Neutrophil (primary cell): ENCODE data around the gene HOXA2.

Experiments
- H3K27ac ChIP-seq: fragments of 200-600 bp; sonication (generic); 2 replicates; pipeline ENCODE4 v1.5.1; 2016; ENCODE audit warnings: mild to moderate bottlenecking, moderate library complexity
- H3K27me3 ChIP-seq: fragments of 200-600 bp; sonication (generic); 2 replicates; pipeline ENCODE4 v1.6.0; 2016; ENCODE audit warnings: mild to moderate bottlenecking
- H3K36me3 ChIP-seq: fragments of 200-600 bp; sonication (generic); 2 replicates; pipeline ENCODE4 v1.5.1; 2017
- H3K4me1 ChIP-seq, 2 experiments: fragments of 200-600 bp in 1 of 2; sonication (generic) in 1 of 2; 1 replicate in 1 of 2; 2 replicates in 1 of 2; pipeline versions ENCODE4 v1.5.1 to v1.6.1; 2013 to 2016; ENCODE audit warnings: low read depth in 1 of 2, low read length in 1 of 2, mild to moderate bottlenecking in 1 of 2, moderate library complexity in 1 of 2; ENCODE audit not compliant: control insufficient read depth in 1 of 2, insufficient read depth in 1 of 2
- H3K4me3 ChIP-seq, 2 experiments: fragments of 200-600 bp in 1 of 2; sonication (generic) in 1 of 2; 1 replicate in 1 of 2; 2 replicates in 1 of 2; pipeline ENCODE4 v1.5.1; 2013 to 2016; ENCODE audit warnings: low read depth in 1 of 2, low read length in 1 of 2, mild to moderate bottlenecking in 1 of 2, moderate library complexity in 1 of 2
- H3K9me3 ChIP-seq: fragments of 200-600 bp; sonication (generic); 2 replicates; pipeline ENCODE4 v1.5.1; 2016
- TF ChIP-seq, protein P1 (sequence below): fragments of 200-600 bp; sonication (generic); IDR thresholded peaks from 2 replicates; pipeline ENCODE4 v1.5.1; 2016; ENCODE audit warnings: antibody characterized with exemption

Gene HOXA2

GRCh38 chr7:27148756-27149641 is 46.5 kb upstream of the HOXA2 start:
- H3K36me3 ChIP-seq = no peaks in the 10 kb centered on the region
- H3K4me3 ChIP-seq = no peak overlapping the region
- H3K4me1 ChIP-seq = peaks cover 34 to 41% of the 10 kb centered on the region in 2 experiments
- H3K27me3 ChIP-seq = peaks cover 100% of the 10 kb centered on the region
- H3K27ac ChIP-seq = no peak overlapping the region
- no peaks in the 10 kb centered on the region for H3K9me3 ChIP-seq
- TF ChIP-seq, protein P1, sequence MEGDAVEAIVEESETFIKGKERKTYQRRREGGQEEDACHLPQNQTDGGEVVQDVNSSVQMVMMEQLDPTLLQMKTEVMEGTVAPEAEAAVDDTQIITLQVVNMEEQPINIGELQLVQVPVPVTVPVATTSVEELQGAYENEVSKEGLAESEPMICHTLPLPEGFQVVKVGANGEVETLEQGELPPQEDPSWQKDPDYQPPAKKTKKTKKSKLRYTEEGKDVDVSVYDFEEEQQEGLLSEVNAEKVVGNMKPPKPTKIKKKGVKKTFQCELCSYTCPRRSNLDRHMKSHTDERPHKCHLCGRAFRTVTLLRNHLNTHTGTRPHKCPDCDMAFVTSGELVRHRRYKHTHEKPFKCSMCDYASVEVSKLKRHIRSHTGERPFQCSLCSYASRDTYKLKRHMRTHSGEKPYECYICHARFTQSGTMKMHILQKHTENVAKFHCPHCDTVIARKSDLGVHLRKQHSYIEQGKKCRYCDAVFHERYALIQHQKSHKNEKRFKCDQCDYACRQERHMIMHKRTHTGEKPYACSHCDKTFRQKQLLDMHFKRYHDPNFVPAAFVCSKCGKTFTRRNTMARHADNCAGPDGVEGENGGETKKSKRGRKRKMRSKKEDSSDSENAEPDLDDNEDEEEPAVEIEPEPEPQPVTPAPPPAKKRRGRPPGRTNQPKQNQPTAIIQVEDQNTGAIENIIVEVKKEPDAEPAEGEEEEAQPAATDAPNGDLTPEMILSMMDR = no peak

- no peak overlapping the region for H3K27ac ChIP-seq
- H3K27me3 ChIP-seq = peaks cover 97% of the 10 kb centered on the region
- peaks cover 34 to 41% of the 10 kb centered on the region in 2 experiments for H3K4me1 ChIP-seq
- peak overlapping the region in 1 of 2 experiments; percentile 35 for H3K4me3 ChIP-seq
- no peaks in the 10 kb centered on the region for H3K36me3 ChIP-seq
- no peaks in the 10 kb centered on the region for H3K9me3 ChIP-seq
- TF ChIP-seq, protein P1 = no peak
Observed at GRCh38 chr7:27148031-27148755, 45.7 kb upstream of the HOXA2 start.

DNA sequence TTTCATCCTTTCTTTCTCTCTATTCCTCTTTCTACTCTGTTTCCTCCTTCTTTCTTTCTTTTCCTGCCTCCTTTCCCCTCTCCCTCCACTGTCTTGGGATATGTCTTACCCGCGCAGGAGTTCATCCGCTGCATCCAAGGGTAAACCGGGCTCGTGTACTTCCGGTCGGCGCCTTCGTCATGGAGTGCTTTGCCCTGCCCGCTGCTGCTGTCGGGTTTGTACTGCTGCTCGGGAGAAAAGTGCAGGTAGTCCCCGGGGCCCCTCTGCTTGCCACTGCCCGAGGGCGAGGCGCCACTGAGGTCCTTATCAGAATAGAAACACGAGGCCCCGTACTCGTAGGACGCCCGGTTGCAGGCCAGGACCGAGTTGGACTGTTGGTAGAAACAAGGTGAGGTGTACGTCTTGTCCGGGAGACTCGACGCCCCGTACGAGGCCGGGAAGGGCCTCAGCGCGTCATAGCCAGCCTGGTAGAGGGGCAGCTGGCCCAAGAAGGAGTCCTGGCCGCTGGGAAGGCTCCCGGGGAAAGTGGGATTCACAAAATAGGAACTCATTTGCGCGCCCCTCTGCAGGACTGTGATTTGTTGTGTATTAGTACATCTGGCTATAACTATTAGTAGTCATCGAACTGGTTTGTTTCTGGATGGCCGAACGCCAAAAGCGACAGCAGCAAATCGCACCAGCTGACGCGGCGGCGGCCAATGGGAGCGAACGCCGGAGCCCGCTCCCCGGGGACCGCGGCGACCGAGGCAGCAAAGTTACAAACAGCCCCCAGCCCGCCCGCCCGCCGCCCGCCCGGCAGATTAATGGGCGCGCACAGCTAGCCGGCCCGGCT is 44.9 kb upstream of the HOXA2 start, which contains the start of gene HOXA6:
Gene HOXA6, minus strand, starts transcription at position 576 of the 832 bp plus-strand sequence. Its CDS starts 25 bp downstream, at position 551.
- no peaks in the 10 kb centered on the region for H3K9me3 ChIP-seq
- TF ChIP-seq, protein P1 = no peak
- H3K27me3 ChIP-seq = peaks cover 95% of the 10 kb centered on the region
- H3K4me1 ChIP-seq = peaks cover 31 to 36% of the 10 kb centered on the region in 2 experiments
- no peaks in the 10 kb centered on the region for H3K36me3 ChIP-seq
- H3K27ac ChIP-seq = no peak within 1 kb of the TSS
- H3K4me3 ChIP-seq = peak within 1 kb of the TSS in 1 of 2 experiments; percentile 35

- Histone ChIP-seq H3K4me1 (peaks cover 24 to 28% of the 10 kb centered on the region in 2 experiments), H3K4me3 (no peak overlapping the region), H3K9me3 (no peaks in the 10 kb centered on the region), H3K27ac (no peak overlapping the region), H3K36me3 (no peaks in the 10 kb centered on the region), H3K27me3 (peaks cover 94% of the 10 kb centered on the region)
- TF ChIP-seq, protein P1 = no peak
Observed at GRCh38 chr7:27146491-27147198, 44.2 kb upstream of the HOXA2 start.
